Transverse colon (tissue), 4 donors: Measurements from ENCODE around the gene LRRC4B.

ENCODE experiments used
- CTCF ChIP-seq, 5 experiments: fragments of 200-600 bp in 3 of 5; fragments of 450-650 bp in 2 of 5; sonication (generic) in 3 of 5; IDR thresholded peaks; 1 replicate in 2 of 5; 2 replicates in 3 of 5; pipeline ENCODE4 v1.5.1; 2016 to 2017; ENCODE audit warnings: antibody characterized with exemption in 5 of 5, inconsistent platforms in 3 of 5, mild to moderate bottlenecking in 2 of 5, moderate library complexity in 1 of 5
- POLR2A ChIP-seq: fragments of 450-650 bp; IDR thresholded peaks from one replicate; pipeline ENCODE4 v1.6.1; 2016; ENCODE audit warnings: antibody characterized with exemption, mild to moderate bottlenecking, moderate library complexity
- POLR2AphosphoS5 ChIP-seq, 3 donors: sonication (generic); formaldehyde crosslinking; IDR thresholded peaks; one replicate each; pipeline ENCODE4 v1.6.1; 2016; ENCODE audit warnings: antibody characterized with exemption in 3 of 3

GRCh38 chr19:50476224-50476906 is 91.9 kb downstream of the LRRC4B start, which contains the start of the genes EMC10 and GARIN5A:
- TF ChIP-seq CTCF (IDR thresholded peaks at IDR 0.05) (peak in 1 of 5 experiments; percentile 25), POLR2A (peak; percentile 84), POLR2AphosphoS5 (IDR thresholded peaks at IDR 0.05) (peak; percentile 73 to 80 (median 75))
